Liver (tissue), 9 donors: ENCODE measurements around the gene ENOX1. TPM values are rescaled to one million over a fixed set of nuclear protein-coding genes. Genes with fewer than 3 reads are reported as not detected.

Experiments
- DNase-seq: peaks from one replicate; pipeline ENCODE4 v3.0.0-alpha.2; 2017; ENCODE audit warnings: low spot score
- H3K27ac ChIP-seq, 2 donors: one replicate each; pipeline ENCODE4 v1.7.0; 2013; ENCODE audit warnings: inconsistent platforms in 2 of 2, low read length in 2 of 2, control low read depth in 1 of 2, low read depth in 1 of 2, mild to moderate bottlenecking in 1 of 2
- H3K27me3 ChIP-seq, 4 donors: one replicate each; pipeline versions ENCODE4 v1.6.1 to v1.7.0; 2013; ENCODE audit warnings: low read length in 3 of 4, inconsistent platforms in 1 of 4, mild to moderate bottlenecking in 1 of 4, moderate library complexity in 1 of 4; ENCODE audit not compliant: control insufficient read depth in 4 of 4, insufficient read depth in 4 of 4
- H3K36me3 ChIP-seq, 4 donors: one replicate each; pipeline versions ENCODE4 v1.6.1 to v1.7.0; 2013; ENCODE audit warnings: low read length in 3 of 4, mild to moderate bottlenecking in 3 of 4, low read depth in 1 of 4, moderate library complexity in 1 of 4; ENCODE audit not compliant: control insufficient read depth in 4 of 4, insufficient read depth in 3 of 4
- H3K4me1 ChIP-seq, 4 donors: one replicate each; pipeline versions ENCODE4 v1.6.1 to v1.7.0; 2013; ENCODE audit warnings: low read length in 3 of 4, mild to moderate bottlenecking in 3 of 4, moderate library complexity in 1 of 4; ENCODE audit not compliant: control insufficient read depth in 4 of 4, insufficient read depth in 4 of 4
- H3K4me3 ChIP-seq, 3 donors: one replicate each; pipeline versions ENCODE4 v1.6.1 to v1.7.0; 2013; ENCODE audit warnings: low read length in 3 of 3, control low read depth in 1 of 3, low read depth in 1 of 3, mild to moderate bottlenecking in 1 of 3
- H3K9ac ChIP-seq, 2 donors: one replicate each; pipeline ENCODE4 v1.7.0; 2013; ENCODE audit warnings: low read length in 2 of 2, mild to moderate bottlenecking in 2 of 2, moderate library complexity in 2 of 2, control low read depth in 1 of 2, low read depth in 1 of 2
- H3K9me3 ChIP-seq, 4 donors: one replicate each; pipeline versions ENCODE4 v1.6.1 to v1.7.0; 2013; ENCODE audit warnings: low read length in 3 of 4; ENCODE audit not compliant: control insufficient read depth in 4 of 4
- EGR1 ChIP-seq, 2 donors: IDR thresholded peaks; 2 replicates each; pipeline ENCODE4 v1.6.1; 2016 to 2018; ENCODE audit warnings: antibody characterized with exemption in 2 of 2, low read depth in 2 of 2
- FOXA1 ChIP-seq: IDR thresholded peaks from 2 replicates; pipeline ENCODE4 v1.6.1; 2016; ENCODE audit warnings: antibody characterized with exemption
- FOXA2 ChIP-seq: IDR thresholded peaks from 2 replicates; pipeline ENCODE4 v1.6.1; 2016; ENCODE audit warnings: antibody characterized with exemption
- JUND ChIP-seq, 2 donors: IDR thresholded peaks; 2 replicates each; pipeline ENCODE4 v1.6.1; 2016; ENCODE audit warnings: antibody characterized with exemption in 2 of 2
- NR2F2 ChIP-seq: IDR thresholded peaks from 2 replicates; pipeline ENCODE4 v1.6.1; 2016; ENCODE audit warnings: antibody characterized with exemption
- RXRA ChIP-seq, 2 donors: IDR thresholded peaks; 2 replicates each; pipeline ENCODE4 v1.6.1; 2017 to 2018; ENCODE audit warnings: antibody characterized with exemption in 2 of 2, mild to moderate bottlenecking in 1 of 2
- SP1 ChIP-seq: IDR thresholded peaks from 2 replicates; pipeline ENCODE4 v1.6.1; 2018; ENCODE audit warnings: antibody characterized with exemption, mild to moderate bottlenecking
- TAF1 ChIP-seq: conservative IDR thresholded peaks from 2 replicates; pipeline ENCODE4 v1.6.1; 2016; ENCODE audit warnings: antibody characterized with exemption, mild to moderate bottlenecking
- YY1 ChIP-seq: IDR thresholded peaks from 2 replicates; pipeline ENCODE4 v1.6.1; 2016; ENCODE audit warnings: antibody characterized with exemption, mild to moderate bottlenecking
- WGBS: extraction: QIAGEN DNeasy Blood & Tissue Kit; methylation state at CpG from one replicate; pipeline ENCODE4 v1.1.7; 2013; 5-methylcytosine and 5-hydroxymethylcytosine counted together
- polyA plus RNA-seq, 2 donors: library from polyadenylated mRNA; stranded (reverse) in 1 of 2; unstranded in 1 of 2; fragments of 200-250 nt in 1 of 2; fragments of >200 nt in 1 of 2; fragmentation: Nextera tagmentation in 1 of 2; extraction: Ambion mirVana in 1 of 2; gene quantifications; one replicate each; pipeline versions ENCODE4 v1.2.1 to v1.2.3, GENCODE V29; 2013 to 2015
- total RNA-seq, 2 donors: library from RNA; depleted of rRNA; stranded (reverse); fragments of >200 nt; gene quantifications; one replicate each; pipeline ENCODE4 v1.2.3, GENCODE V29; 2014
- TF ChIP-seq, protein P1 (sequence below): IDR thresholded peaks from 2 replicates; pipeline ENCODE4 v1.6.1; 2016; ENCODE audit warnings: antibody characterized with exemption, mild to moderate bottlenecking
- TF ChIP-seq, protein P2 (sequence below): IDR thresholded peaks from 2 replicates; pipeline ENCODE4 v1.6.1; 2016; ENCODE audit warnings: antibody characterized with exemption
- TF ChIP-seq, protein P3 (sequence below): fragments of 150-350 bp; IDR thresholded peaks from 2 replicates; pipeline ENCODE4 v1.5.1; 2017; ENCODE audit warnings: improper control_type of control experiment, low read depth, low read length; ENCODE audit not compliant: missing input control
- TF ChIP-seq, protein P4 (sequence below): IDR thresholded peaks from 2 replicates; pipeline ENCODE4 v1.6.1; 2016; ENCODE audit warnings: antibody characterized with exemption
- donor health status: healthy.
- donor health status: healthy.
- donor health status: healthy.
- donor health status: healthy.
- donor health status: healthy.

Gene ENOX1
- total and polyA plus RNA-seq, 4 donors: 0.02 to 0.33 (median 0.08) TPM; not detected in 1

DNA sequence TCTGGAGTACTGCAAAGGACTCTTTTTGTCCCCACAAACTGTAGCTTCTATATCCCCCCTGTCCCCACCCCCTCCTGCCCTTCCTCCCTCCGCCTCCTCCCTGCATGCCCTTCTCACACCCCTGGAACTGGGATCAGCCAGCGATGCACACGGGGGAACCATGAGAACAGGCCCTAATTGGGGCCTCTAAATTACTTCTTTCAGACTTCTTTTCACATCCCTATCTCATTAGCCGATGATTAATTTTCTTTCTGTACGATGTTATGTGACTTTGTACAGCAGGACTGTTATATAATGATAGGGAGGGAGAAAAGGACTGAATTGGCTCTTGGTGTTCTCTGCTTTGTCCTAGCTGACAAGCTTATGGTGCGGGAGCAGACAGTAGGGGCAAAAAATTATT is 415.9 kb downstream of the ENOX1 start (continued):
- TF ChIP-seq, protein P1, sequence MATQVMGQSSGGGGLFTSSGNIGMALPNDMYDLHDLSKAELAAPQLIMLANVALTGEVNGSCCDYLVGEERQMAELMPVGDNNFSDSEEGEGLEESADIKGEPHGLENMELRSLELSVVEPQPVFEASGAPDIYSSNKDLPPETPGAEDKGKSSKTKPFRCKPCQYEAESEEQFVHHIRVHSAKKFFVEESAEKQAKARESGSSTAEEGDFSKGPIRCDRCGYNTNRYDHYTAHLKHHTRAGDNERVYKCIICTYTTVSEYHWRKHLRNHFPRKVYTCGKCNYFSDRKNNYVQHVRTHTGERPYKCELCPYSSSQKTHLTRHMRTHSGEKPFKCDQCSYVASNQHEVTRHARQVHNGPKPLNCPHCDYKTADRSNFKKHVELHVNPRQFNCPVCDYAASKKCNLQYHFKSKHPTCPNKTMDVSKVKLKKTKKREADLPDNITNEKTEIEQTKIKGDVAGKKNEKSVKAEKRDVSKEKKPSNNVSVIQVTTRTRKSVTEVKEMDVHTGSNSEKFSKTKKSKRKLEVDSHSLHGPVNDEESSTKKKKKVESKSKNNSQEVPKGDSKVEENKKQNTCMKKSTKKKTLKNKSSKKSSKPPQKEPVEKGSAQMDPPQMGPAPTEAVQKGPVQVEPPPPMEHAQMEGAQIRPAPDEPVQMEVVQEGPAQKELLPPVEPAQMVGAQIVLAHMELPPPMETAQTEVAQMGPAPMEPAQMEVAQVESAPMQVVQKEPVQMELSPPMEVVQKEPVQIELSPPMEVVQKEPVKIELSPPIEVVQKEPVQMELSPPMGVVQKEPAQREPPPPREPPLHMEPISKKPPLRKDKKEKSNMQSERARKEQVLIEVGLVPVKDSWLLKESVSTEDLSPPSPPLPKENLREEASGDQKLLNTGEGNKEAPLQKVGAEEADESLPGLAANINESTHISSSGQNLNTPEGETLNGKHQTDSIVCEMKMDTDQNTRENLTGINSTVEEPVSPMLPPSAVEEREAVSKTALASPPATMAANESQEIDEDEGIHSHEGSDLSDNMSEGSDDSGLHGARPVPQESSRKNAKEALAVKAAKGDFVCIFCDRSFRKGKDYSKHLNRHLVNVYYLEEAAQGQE: no peak
- TF ChIP-seq, protein P2, sequence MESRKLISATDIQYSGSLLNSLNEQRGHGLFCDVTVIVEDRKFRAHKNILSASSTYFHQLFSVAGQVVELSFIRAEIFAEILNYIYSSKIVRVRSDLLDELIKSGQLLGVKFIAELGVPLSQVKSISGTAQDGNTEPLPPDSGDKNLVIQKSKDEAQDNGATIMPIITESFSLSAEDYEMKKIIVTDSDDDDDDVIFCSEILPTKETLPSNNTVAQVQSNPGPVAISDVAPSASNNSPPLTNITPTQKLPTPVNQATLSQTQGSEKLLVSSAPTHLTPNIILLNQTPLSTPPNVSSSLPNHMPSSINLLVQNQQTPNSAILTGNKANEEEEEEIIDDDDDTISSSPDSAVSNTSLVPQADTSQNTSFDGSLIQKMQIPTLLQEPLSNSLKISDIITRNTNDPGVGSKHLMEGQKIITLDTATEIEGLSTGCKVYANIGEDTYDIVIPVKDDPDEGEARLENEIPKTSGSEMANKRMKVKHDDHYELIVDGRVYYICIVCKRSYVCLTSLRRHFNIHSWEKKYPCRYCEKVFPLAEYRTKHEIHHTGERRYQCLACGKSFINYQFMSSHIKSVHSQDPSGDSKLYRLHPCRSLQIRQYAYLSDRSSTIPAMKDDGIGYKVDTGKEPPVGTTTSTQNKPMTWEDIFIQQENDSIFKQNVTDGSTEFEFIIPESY: no peak

DNA sequence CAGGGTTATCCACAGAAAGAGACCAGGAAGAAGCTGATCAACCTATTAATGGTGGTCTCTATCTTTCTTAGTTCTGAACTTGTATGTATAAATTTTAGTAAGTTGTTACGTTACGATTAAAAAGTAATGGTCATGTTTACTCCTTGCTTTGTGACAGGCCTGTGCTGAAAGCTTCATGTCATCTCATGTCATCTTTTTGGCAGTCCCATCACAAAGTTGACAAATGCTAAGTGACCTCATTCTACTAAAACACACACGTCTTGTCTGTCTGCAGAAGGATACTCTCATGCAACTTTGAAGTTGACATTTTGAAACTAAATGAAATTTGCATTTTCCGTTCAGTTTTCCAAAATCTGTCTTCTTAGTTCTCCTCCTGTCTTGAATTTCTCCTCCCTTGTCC is 417.5 kb downstream of the ENOX1 start:
- Histone ChIP-seq H3K9ac (no peak overlapping the region), H3K9me3 (no peaks in the 10 kb centered on the region), H3K36me3 (no peaks in the 10 kb centered on the region), H3K4me3 (no peak overlapping the region), H3K27ac (no peak overlapping the region), H3K4me1 (peaks cover 0 to 8% (median 5%) of the 10 kb centered on the region in 4 donors), H3K27me3 (no peaks in the 10 kb centered on the region)
- DNase-seq: no peak
- WGBS: 73% methylated on average over 4 of the region's 4 CpGs
- TF ChIP-seq FOXA1 (no peak), EGR1 (IDR thresholded peaks at IDR 0.05; ENCODE audit: low read depth in 2 of 2) (no peak), JUND (IDR thresholded peaks at IDR 0.05) (no peak), NR2F2 (no peak), FOXA2 (no peak), TAF1 (no peak), YY1 (no peak), RXRA (IDR thresholded peaks at IDR 0.05) (no peak), SP1 (no peak)
- TF ChIP-seq, protein P3, sequence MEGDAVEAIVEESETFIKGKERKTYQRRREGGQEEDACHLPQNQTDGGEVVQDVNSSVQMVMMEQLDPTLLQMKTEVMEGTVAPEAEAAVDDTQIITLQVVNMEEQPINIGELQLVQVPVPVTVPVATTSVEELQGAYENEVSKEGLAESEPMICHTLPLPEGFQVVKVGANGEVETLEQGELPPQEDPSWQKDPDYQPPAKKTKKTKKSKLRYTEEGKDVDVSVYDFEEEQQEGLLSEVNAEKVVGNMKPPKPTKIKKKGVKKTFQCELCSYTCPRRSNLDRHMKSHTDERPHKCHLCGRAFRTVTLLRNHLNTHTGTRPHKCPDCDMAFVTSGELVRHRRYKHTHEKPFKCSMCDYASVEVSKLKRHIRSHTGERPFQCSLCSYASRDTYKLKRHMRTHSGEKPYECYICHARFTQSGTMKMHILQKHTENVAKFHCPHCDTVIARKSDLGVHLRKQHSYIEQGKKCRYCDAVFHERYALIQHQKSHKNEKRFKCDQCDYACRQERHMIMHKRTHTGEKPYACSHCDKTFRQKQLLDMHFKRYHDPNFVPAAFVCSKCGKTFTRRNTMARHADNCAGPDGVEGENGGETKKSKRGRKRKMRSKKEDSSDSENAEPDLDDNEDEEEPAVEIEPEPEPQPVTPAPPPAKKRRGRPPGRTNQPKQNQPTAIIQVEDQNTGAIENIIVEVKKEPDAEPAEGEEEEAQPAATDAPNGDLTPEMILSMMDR: no peak
- TF ChIP-seq, protein P4, sequence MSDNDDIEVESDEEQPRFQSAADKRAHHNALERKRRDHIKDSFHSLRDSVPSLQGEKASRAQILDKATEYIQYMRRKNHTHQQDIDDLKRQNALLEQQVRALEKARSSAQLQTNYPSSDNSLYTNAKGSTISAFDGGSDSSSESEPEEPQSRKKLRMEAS: no peak
- TF ChIP-seq, protein P1: no peak
- TF ChIP-seq, protein P2: no peak
